Testis (tissue), 2 donors: Measurements from ENCODE around the gene LYAR.

Experiments used
- POLR2A ChIP-seq: fragments of 450-650 bp; IDR thresholded peaks from one replicate; pipeline ENCODE4 v1.6.1; 2017; ENCODE audit warnings: antibody characterized with exemption, mild to moderate bottlenecking, moderate library complexity
- TF ChIP-seq, protein P1 (sequence below), 3 experiments: fragments of 450-650 bp in 2 of 3; fragments of 200-600 bp in 1 of 3; sonication (generic) in 1 of 3; IDR thresholded peaks; one replicate each; pipeline ENCODE4 v1.5.1; 2016 to 2019; ENCODE audit warnings: antibody characterized with exemption in 3 of 3, mild to moderate bottlenecking in 2 of 3, moderate library complexity in 1 of 3

DNA sequence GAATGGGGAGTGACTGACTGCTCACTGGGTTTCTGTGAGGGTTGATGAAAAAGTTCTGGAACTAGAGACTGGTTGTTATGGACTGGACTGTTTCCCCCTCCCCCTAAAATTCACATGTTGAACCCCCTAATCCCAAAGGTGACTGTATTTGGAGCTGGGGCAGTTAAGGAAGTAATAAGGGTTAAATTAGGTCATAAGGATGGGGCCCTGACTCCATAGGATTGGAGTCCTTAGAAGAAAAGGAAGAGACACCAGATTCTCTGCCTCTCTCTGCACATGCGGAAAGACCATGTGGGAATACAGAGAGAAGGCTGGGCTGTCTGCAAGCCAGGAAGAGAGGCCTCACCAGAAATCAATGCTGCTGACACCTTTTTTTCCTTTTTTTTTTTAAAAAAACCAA lies 38.3 kb upstream of the LYAR start:
- TF ChIP-seq, protein P1, sequence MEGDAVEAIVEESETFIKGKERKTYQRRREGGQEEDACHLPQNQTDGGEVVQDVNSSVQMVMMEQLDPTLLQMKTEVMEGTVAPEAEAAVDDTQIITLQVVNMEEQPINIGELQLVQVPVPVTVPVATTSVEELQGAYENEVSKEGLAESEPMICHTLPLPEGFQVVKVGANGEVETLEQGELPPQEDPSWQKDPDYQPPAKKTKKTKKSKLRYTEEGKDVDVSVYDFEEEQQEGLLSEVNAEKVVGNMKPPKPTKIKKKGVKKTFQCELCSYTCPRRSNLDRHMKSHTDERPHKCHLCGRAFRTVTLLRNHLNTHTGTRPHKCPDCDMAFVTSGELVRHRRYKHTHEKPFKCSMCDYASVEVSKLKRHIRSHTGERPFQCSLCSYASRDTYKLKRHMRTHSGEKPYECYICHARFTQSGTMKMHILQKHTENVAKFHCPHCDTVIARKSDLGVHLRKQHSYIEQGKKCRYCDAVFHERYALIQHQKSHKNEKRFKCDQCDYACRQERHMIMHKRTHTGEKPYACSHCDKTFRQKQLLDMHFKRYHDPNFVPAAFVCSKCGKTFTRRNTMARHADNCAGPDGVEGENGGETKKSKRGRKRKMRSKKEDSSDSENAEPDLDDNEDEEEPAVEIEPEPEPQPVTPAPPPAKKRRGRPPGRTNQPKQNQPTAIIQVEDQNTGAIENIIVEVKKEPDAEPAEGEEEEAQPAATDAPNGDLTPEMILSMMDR (IDR thresholded peaks at IDR 0.05), result no peak
- no peak for TF ChIP-seq POLR2A
